ENCODE results near the gene IFFO2. TPM values are rescaled to one million over a fixed set of nuclear protein-coding genes. Genes with fewer than 3 reads are reported as not detected.

Gene IFFO2
- total RNA-seq, 6 donors from 2014 or later: 9.2 to 19.3 (median 11.0) TPM

GRCh38 chr1:18884727-18885126, 71.7 kb downstream of the IFFO2 start:
- Histone ChIP-seq H3K27ac (no peak overlapping the region), H3K27me3 (no peaks in the 10 kb centered on the region), H3K4me3 (no peak overlapping the region), H3K9me3 (no peaks in the 10 kb centered on the region), H3K4me1 (no peaks in the 10 kb centered on the region), H3K36me3 (peaks cover 0 to 21% (median 14%) of the 10 kb centered on the region in 4 donors)
- DNase-seq: no peak
- no peak for ATAC-seq (ENCODE audit: low FRiP score in 2 of 2)
- TF ChIP-seq POLR2AphosphoS5 (IDR thresholded peaks at IDR 0.05): no peak
- TF ChIP-seq CTCF (IDR thresholded peaks at IDR 0.05): no peak
- TF ChIP-seq EP300 (IDR thresholded peaks at IDR 0.05): no peak
- no peak for TF ChIP-seq POLR2A (IDR thresholded peaks at IDR 0.05)
- WGBS, 2 donors: 84 to 89% methylated on average over 6 of the region's 6 CpGs

DNA sequence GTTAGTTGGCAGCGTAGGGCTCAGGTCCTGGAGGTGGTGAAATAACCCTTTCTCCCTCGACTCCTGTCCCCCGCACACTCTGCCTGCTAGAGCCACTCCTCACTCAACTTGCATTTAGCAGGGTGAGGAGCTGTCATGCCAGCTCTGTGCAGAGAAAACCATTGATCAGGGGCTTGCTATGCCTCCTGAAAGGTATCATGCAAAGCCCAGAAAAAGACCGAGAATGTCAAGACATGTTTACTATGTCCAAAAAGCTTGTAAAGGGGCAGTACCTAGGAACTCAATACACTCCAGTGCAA, 72.1 kb downstream of the IFFO2 start:
- peaks cover 0 to 21% (median 14%) of the 10 kb centered on the region in 4 donors for H3K36me3 ChIP-seq
- TF ChIP-seq POLR2AphosphoS5 (IDR thresholded peaks at IDR 0.05): no peak
- no peak for TF ChIP-seq CTCF (IDR thresholded peaks at IDR 0.05)
- TF ChIP-seq POLR2A (IDR thresholded peaks at IDR 0.05): no peak
- TF ChIP-seq EP300 (IDR thresholded peaks at IDR 0.05): no peak
- ATAC-seq (ENCODE audit: low FRiP score in 2 of 2): no peak
- 65 to 84% methylated on average over 4 of the region's 4 CpGs for WGBS, 2 donors
- DNase-seq: no peak
- no peaks in the 10 kb centered on the region for H3K27me3 ChIP-seq
- H3K27ac ChIP-seq: no peak overlapping the region
- H3K9me3 ChIP-seq: no peaks in the 10 kb centered on the region
- H3K4me3 ChIP-seq: no peak overlapping the region
- H3K4me1 ChIP-seq: no peaks in the 10 kb centered on the region

GRCh38 chr1:18883636-18884418, 72.6 kb downstream of the IFFO2 start:
- no peaks in the 10 kb centered on the region for H3K9me3 ChIP-seq
- peaks cover 0 to 18% (median 12%) of the 10 kb centered on the region in 4 donors for H3K36me3 ChIP-seq
- DNase-seq (peak in 1 of 2 donors; percentile 51), ATAC-seq (ENCODE audit: low FRiP score in 2 of 2) (peak; percentile 68 to 79)
- H3K27me3 ChIP-seq: no peaks in the 10 kb centered on the region
- no peak overlapping the region for H3K4me3 ChIP-seq
- TF ChIP-seq POLR2AphosphoS5 (IDR thresholded peaks at IDR 0.05): no peak
- peak; percentile 80 to 91 (median 84) for TF ChIP-seq CTCF (IDR thresholded peaks at IDR 0.05)
- WGBS, 2 donors: 58 to 60% methylated on average over 11 to 14 of the region's 14 CpGs
- H3K4me1 ChIP-seq: no peaks in the 10 kb centered on the region
- no peak overlapping the region for H3K27ac ChIP-seq

- Histone ChIP-seq H3K4me1 (no peaks in the 10 kb centered on the region), H3K4me3 (no peak overlapping the region), H3K36me3 (peaks cover 0 to 17% (median 12%) of the 10 kb centered on the region in 4 donors), H3K9me3 (no peaks in the 10 kb centered on the region), H3K27ac (no peak overlapping the region), H3K27me3 (no peaks in the 10 kb centered on the region)
- 94% methylated on average over 18 of the region's 23 CpGs; no CpG with 5 or more reads in 1 of the 2 donors for WGBS, 2 donors
- TF ChIP-seq CTCF (IDR thresholded peaks at IDR 0.05) (no peak), POLR2AphosphoS5 (IDR thresholded peaks at IDR 0.05) (no peak), EP300 (IDR thresholded peaks at IDR 0.05) (no peak), POLR2A (IDR thresholded peaks at IDR 0.05) (no peak)
- peak in 1 of 2 donors; percentile 79 for DNase-seq
- no peak for ATAC-seq (ENCODE audit: low FRiP score in 2 of 2)
These were observed 73.4 kb downstream of the IFFO2 start for GRCh38 chr1:18883079-18883478.

- no peak overlapping the region for H3K27ac ChIP-seq
- TF ChIP-seq EP300 (IDR thresholded peaks at IDR 0.05) (no peak), CTCF (IDR thresholded peaks at IDR 0.05) (no peak), POLR2A (IDR thresholded peaks at IDR 0.05) (no peak), POLR2AphosphoS5 (IDR thresholded peaks at IDR 0.05) (no peak)
These were observed 74.0 kb downstream of the IFFO2 start for GRCh38 chr1:18882486-18882885.

More at GRCh38 chr1:18882486-18882885, 74.0 kb downstream of the IFFO2 start:
- Histone ChIP-seq H3K27me3 (no peaks in the 10 kb centered on the region), H3K9me3 (no peaks in the 10 kb centered on the region), H3K4me1 (no peaks in the 10 kb centered on the region), H3K36me3 (peaks cover 0 to 17% (median 12%) of the 10 kb centered on the region in 4 donors), H3K4me3 (no peak overlapping the region)
- ATAC-seq (ENCODE audit: low FRiP score in 2 of 2) (peak in 1 of 2 donors; percentile 34), DNase-seq (no peak)
- 77 to 88% methylated on average over 8 of the region's 8 CpGs for WGBS, 2 donors

All from upper lobe of left lung (tissue), 6 donors.